GM12873 (cell line): ENCODE data around the gene GFI1.

Experiments
- CTCF ChIP-seq: IDR thresholded peaks from 2 replicates; pipeline ENCODE4 v1.5.1; 2012; ENCODE audit warnings: low read depth, mild to moderate bottlenecking, moderate library complexity, low read length, control low read depth; ENCODE audit not compliant: insufficient read depth; ENCODE audit errors: missing control alignments

The GFI1 gene

GRCh38 chr1:92447033-92447681, 39.6 kb downstream of the GFI1 start:
- TF ChIP-seq CTCF = no peak

- no peak for TF ChIP-seq CTCF
Observed at GRCh38 chr1:92446546-92446945, 40.2 kb downstream of the GFI1 start.

- TF ChIP-seq CTCF = no peak
Observed at GRCh38 chr1:92445865-92446264, 40.9 kb downstream of the GFI1 start.

GRCh38 chr1:92444351-92444750, 42.4 kb downstream of the GFI1 start:
- TF ChIP-seq CTCF = no peak

- no peak for TF ChIP-seq CTCF
Observed at GRCh38 chr1:92443893-92444292, 42.8 kb downstream of the GFI1 start.

- no peak for TF ChIP-seq CTCF
Observed at GRCh38 chr1:92442351-92442750, 44.4 kb downstream of the GFI1 start.

- TF ChIP-seq CTCF = no peak
Observed at GRCh38 chr1:92441697-92442342, 44.9 kb downstream of the GFI1 start.
